CD4-positive, alpha-beta T cell treated with Interleukin-15 for 4 hours (primary cell): Measurements from ENCODE around the gene LYPD1.
"Not testable (repeated sequence)": the region's sequence is repeated elsewhere in the genome, so short reads cannot be mapped to it uniquely, and the experiment has no call there.

Experiments
- DNase-seq: peaks from one replicate; pipeline ENCODE4 v3.0.0-alpha.2; 2020; ENCODE audit warnings: low spot score

LYPD1 gene

GRCh38 chr2:132669908-132670495, at the start of gene LYPD1:
Gene LYPD1, minus strand, starts transcription at chr2:132670205. Its CDS starts 273 bp downstream, at chr2:132669932.
- DNase-seq = no peak

DNA sequence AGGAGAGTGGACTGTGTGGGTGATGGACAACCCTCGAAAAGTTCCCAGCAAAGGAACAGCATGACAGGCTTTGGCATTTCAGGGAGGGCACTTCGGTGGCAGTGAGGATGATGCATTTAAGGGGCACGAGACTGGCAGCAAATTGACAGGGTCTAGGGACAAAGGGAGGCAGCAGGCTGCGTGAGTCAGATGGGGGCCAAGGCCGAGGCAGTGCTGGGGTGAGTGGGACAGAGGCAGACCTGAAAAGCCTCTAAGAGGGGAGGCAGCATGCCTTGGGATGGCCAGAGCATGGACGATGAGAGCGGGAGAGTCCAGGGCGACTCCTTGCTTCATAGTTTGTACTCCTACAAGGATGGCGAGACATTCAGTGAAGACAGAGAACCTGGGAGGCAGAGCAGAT, 49.5 kb upstream of the LYPD1 start:
- DNase-seq = no peak

DNA sequence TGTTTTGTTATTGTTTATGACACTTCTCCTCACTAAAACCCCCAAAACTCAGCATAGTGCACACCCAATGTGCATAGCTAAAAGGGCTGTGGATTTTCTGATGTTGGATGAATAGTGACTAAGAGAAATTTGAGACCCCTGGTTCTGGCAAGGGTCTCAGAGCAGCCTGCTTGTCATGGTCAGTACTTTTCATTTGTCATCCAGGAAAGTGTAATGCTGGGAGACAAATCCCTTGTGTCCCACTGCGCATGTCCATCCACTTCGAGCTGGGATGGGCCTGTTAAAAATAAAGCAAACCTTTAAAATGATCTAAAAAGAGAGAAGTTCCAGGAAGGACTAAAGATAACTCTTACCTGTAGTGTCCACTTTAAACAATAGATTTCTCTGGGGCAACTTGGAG, 46.9 kb upstream of the LYPD1 start:
- no peak for DNase-seq

GRCh38 chr2:132715386-132716351, 45.7 kb upstream of the LYPD1 start:
- no peak for DNase-seq

DNA sequence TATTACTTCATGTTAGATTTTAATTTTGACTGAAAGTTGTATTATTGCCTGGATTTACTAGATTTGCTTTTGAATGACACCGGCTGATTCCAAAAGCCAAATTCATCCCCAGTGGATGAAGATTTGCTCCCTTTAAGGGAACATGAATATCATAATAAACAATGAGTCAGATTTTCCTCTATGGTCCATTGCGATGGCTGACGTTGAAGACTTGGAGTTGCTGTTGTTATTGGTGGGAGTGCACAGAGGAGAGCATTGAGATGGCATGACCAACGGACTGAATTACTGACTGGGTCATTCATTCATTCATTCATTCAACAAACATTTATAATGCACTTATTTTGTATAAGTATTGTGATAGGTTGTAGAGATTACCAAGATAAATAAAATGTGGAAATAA, 33.4 kb upstream of the LYPD1 start:
- DNase-seq = no peak

DNA sequence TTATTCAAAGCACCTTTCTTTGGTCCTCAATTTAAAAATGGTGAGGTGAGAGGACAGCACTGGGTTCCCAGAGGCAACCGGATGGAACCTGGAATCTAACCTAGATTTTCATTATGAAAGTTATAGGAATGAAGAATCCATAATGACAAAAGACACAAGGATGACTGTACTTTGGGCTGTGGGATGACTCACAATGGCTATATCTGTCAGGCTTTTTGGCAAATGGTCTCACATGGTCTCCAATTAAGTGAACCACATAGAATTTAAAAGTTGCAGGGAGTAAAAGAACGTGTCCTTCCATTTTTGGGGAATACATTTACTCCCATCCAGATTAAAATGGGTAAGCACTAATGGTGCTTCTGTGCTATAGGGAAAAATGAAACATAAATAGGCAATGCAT, 31.8 kb upstream of the LYPD1 start:
- DNase-seq = no peak

GRCh38 chr2:132699802-132700201, 29.8 kb upstream of the LYPD1 start:
- not testable (repeated sequence) for DNase-seq

- not testable (repeated sequence) for DNase-seq
These were observed 28.3 kb upstream of the LYPD1 start for GRCh38 chr2:132698347-132698746.

- DNase-seq = no peak
These were observed 27.7 kb upstream of the LYPD1 start for GRCh38 chr2:132697556-132698205.

DNA sequence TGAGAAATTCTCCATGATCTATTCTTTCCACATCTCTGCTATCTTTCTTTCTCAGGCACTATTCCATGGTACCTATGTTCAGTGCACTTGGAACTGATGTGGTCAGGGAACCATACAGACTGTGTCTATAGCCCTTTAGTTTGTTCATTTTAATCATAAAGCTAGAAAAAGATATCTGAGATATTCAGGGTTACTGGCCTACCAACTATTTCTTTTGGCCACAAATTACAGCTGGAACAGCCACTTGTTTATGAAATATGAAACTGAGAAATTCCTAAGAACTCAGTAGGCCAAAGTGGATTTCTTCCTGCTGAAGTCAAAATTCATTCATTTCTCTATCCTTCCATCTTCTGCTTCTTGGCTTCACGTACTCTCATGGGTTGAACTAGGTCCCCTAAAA, 22.8 kb upstream of the LYPD1 start:
- no peak for DNase-seq

DNA sequence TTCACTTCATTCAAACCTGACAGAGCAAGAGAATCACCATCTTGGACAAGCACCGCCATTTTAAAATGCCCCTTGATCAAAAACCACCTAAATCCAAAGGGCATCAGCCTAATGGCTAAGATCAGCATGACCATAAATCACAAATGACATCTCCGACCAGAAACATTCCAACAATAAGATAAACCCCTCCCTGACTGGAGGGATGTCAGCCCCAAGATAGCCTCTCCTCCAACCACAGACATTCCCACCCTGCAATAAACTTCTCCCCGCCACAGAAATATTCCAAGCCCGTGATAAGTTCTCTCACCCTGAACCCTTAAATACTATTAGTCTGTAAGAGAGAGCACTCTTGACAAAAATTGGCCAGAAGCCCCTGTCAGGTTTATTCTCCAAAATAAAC, 21.6 kb upstream of the LYPD1 start:
- no peak for DNase-seq

GRCh38 chr2:132690664-132691303, 20.8 kb upstream of the LYPD1 start:
- DNase-seq = no peak

DNA sequence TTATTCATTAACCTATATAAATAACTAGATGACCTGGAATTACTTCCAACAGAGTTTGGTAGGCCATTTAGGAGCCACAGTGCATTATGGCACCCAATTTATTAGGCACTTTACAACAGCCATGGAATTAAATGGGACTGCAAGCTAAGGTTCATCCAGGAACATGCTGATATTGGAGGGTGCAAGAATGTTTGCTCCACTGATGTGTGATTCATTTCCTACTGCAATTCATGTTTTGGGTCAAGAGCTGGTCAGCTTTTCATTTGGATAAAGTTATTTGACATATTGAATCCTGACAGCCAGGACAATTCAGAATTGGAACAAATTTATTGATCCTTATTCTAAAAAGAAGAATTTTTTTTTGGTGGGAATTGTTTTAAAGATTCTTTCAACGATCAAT, 11.8 kb upstream of the LYPD1 start:
- no peak for DNase-seq

- no peak for DNase-seq
These were observed 10.5 kb upstream of the LYPD1 start for GRCh38 chr2:132680544-132680943.

DNA sequence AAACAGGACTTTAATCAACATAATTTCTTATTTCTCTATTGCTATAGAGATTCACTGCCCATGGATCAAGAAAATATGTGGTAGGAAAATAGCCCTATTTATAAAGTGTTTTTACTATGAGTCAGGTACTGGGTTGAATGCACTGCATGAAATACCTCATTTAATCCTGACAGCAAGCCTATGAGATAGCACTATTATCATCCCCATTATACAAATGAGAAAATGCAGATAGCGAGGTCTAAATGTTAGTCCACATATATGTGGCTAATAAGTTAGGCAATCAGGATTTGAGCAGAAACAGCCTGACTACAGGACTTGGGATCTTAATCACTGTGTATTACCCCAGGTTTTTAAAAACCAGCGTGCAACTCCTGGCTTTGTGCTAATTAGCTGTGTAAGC, 8.5 kb upstream of the LYPD1 start:
- no peak for DNase-seq

GRCh38 chr2:132677661-132678060, 7.7 kb upstream of the LYPD1 start:
- no peak for DNase-seq

DNA sequence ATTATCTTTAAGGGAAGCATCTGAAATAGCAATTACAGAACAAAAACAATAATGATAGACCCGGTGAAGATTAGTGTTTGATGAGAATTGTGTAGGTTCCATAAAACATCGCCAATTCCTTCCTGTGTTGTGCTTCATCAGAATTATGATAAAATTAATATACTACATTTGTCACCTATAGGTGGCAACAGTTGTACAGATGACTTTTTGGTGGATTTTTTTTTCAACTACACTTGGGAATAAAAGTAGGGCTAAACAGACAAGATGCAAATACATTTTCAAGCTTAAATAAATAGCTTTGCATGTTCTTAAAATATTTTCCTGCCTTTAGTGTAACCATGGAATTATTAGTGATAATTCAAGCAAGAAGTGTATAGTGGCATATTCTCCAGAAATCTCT, 7.0 kb upstream of the LYPD1 start:
- no peak for DNase-seq

DNA sequence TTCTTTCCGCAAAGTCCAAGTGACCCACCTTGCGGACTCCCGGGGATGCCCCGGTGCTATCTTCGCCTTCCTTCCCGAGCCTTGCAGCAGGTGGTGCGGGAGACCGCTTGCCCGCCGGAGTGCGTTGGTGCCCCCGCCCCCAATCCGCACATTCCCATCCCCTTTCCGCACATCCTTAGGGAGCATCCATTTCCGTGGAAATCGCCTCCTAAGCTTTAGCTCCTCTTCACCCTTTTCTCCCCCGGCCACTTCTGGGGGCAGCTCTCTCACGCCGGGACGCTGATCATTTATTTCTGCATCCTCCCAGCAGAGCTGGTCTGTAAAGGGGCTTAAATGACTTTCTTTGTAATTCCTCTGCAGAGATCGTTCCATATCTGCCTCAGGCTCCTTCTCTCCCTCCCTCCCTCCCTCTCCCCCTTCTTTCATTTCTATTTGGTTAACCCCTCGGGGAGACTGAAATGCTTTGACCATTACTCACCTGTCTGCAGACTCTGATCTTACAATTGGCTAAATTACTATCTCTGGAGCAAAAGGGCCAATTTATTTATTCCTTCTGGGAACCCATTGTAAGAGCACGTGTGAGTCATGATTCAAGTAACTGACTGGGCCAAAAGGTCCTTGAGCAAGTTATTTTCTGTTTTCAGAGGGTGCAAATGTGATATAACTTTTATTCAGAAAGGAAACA, 1.3 kb upstream of the LYPD1 start:
- no peak for DNase-seq

GRCh38 chr2:132670496-132671150, 618 bp upstream of the LYPD1 start:
- no peak for DNase-seq

DNA sequence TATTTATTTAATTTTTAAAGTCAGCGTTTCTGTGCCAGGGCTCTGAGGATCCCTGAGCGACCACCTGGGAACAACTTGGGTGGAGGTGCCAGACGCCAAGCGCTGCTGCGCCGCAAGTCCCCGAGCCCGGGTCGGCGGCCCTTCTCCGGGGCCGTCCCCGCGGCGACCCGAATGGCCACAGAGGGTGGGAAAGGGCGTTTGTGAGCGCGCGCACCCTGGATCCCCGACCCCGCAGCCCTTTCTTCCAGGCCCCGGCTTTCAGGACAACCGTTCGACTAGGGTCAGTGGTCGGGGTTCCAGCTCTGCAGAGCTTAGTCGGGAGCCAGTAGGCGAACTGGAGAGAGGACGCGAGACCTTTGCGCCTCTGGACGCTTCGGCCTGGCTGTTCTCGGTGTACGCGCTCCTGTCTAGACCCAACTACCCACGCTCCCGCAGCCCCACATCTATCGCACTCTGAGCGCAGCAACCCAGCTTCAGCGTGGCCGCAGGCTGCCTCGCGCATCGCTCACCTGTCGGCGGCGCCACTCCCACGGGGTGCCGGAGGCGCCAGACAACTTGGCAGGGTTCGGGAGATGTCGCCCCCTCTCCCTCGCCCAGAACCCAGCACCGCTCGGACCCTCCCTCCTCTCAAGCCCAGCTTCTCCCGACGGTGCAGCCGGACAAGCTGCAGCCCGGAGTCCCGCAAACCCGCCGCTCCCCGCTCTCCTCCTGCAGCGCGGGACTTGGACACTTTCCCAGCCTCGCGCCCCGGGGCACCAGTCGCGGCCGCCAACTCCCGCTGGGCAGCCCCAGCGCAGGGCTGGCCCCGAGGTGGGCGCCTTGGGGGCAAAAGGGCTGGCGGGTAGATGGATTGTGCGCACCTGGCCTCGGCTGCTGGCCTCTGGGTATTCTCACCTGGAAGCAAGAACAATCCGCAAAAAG, 758 bp downstream of the LYPD1 start:
- DNase-seq = no peak
